Measurements from ENCODE around the gene IGSF3. TPM values are rescaled to one million over a fixed set of nuclear protein-coding genes. Genes with fewer than 3 reads are reported as not detected.
"Not testable (repeated sequence)": the region's sequence is repeated elsewhere in the genome, so short reads cannot be mapped to it uniquely, and the experiment has no call there.

IGSF3 gene
- total RNA-seq, 4 donors from 2014 or later = 1.2 to 3.9 (median 3.2) TPM

DNA sequence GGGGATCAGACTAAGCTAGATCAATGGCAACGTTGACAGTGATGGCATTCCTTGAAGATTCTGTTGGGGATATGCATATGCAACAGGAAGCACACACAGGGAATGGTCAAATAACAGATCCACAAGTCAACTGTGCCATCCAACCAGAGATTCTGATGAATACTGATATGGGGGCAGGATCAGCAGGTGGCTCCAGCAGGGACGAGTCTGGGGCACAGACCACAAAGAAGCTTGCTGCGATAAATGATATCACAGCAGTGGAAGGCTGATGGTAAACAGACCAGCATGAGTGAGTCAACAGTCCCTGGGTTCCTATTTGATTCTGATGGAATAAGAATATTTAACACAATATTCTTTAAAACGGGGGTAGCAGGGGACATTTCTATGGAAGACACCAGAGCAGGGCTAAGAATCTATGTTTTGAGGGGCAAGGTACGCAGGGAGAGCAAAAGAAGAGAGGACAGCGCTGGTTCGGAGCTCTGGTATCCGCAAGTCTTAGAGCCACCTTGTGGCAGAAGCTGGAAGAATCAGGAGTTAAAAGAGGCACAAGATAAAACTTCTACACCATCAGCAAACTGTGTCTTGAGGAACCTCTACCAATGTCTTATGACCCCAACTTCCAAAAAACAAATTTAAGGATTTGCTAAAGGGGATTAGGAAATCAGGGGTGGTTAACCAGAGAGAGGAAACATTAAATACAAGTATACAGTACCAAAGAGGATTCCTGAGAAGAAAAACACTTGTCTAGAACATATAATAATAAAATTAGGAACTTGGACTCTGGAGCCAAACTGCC lies 71.4 kb downstream of the IGSF3 start:
- TF ChIP-seq, protein P1, sequence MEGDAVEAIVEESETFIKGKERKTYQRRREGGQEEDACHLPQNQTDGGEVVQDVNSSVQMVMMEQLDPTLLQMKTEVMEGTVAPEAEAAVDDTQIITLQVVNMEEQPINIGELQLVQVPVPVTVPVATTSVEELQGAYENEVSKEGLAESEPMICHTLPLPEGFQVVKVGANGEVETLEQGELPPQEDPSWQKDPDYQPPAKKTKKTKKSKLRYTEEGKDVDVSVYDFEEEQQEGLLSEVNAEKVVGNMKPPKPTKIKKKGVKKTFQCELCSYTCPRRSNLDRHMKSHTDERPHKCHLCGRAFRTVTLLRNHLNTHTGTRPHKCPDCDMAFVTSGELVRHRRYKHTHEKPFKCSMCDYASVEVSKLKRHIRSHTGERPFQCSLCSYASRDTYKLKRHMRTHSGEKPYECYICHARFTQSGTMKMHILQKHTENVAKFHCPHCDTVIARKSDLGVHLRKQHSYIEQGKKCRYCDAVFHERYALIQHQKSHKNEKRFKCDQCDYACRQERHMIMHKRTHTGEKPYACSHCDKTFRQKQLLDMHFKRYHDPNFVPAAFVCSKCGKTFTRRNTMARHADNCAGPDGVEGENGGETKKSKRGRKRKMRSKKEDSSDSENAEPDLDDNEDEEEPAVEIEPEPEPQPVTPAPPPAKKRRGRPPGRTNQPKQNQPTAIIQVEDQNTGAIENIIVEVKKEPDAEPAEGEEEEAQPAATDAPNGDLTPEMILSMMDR (IDR thresholded peaks at IDR 0.05) = peak; percentile 38 to 60 (median 43)
- DNase-seq (ENCODE audit: low spot score in 2 of 2) = peak in 1 of 2 donors; percentile 89
- WGBS, 2 donors = 9 to 10% methylated on average over 8 of the region's 8 CpGs
- H3K27me3 ChIP-seq, H3K27ac ChIP-seq, H3K9me3 ChIP-seq, H3K36me3 ChIP-seq, H3K4me1 ChIP-seq: not testable (repeated sequence)
- peak overlapping the region in 1 of 4 donors; percentile 18 for H3K4me3 ChIP-seq

DNA sequence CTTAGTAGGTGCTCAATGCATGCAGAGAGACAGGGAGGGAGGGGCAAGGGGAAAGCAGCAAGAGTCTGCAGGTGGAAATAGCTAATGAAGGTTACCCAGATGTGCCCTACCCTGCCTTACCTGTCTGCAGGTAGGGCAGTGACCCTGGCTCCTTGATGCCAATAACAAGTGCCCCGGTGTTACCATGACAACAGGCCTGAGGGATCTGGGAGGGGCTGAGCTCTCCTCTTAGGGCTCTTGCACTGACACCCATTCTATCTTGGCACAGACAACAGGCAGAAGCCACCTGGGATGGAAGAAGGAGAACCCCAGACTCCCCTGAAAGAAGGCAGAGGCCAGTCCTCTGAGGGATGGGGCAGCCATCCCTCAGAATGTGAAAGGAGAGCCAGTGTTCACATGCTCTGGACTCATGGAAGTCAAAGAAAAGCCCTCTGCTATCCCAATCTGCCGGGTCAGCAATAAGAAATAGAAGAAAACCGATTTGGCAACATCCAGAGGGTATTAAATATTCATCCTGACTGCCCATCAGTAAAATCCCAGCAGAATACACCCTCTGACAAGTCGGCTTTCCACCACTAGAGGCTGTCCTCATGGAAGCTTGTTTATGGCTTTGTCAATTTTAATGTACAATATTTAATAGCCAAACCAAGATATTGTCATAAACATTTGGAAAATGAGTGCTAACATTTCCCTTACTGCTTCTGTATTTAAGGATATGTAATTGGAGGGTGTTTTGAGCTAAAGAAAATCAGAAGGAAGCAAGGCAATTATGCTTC lies 72.3 kb downstream of the IGSF3 start:
- not testable (repeated sequence) for H3K27me3 ChIP-seq; H3K27ac ChIP-seq; H3K36me3 ChIP-seq; H3K9me3 ChIP-seq; H3K4me1 ChIP-seq; H3K4me3 ChIP-seq; DNase-seq (ENCODE audit: low spot score in 2 of 2)
- 58 to 68% methylated on average over 3 to 4 of the region's 4 CpGs for WGBS, 2 donors
- TF ChIP-seq, protein P1 (IDR thresholded peaks at IDR 0.05) = peak in 4 of 5 experiments; percentile 11 to 32 (median 18)

GRCh38 chr1:116593977-116594376 lies 73.6 kb downstream of the IGSF3 start:
- H3K9me3 ChIP-seq; H3K4me3 ChIP-seq; H3K36me3 ChIP-seq; H3K27ac ChIP-seq; DNase-seq (ENCODE audit: low spot score in 2 of 2); H3K4me1 ChIP-seq; H3K27me3 ChIP-seq: not testable (repeated sequence)
- 88 to 94% methylated on average over 3 of the region's 3 CpGs for WGBS, 2 donors

DNA sequence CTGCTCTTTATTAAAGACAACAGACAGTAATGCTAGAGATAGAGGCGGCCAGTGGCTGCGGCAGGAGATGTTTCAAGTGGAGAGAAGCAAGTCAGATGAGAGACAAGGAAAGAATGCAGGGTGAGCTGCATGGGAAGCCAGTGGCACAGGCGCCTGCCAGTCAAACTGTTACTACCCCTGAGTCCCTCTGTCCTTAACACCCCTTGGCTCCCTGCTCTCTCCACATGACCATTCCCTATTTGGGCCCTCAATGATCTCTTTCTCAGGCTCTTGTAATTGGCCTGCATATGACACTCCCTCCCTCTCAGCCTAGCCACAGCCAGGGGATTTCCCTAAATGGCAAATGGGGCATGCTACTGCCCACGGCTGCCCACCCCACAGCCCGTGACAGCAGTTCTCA lies 74.1 kb downstream of the IGSF3 start:
- not testable (repeated sequence) for H3K9me3 ChIP-seq; H3K4me1 ChIP-seq; DNase-seq (ENCODE audit: low spot score in 2 of 2); H3K4me3 ChIP-seq; H3K27me3 ChIP-seq; H3K36me3 ChIP-seq; H3K27ac ChIP-seq
- 89 to 96% methylated on average over 3 of the region's 5 CpGs for WGBS, 2 donors

GRCh38 chr1:116591951-116592605 lies 75.5 kb downstream of the IGSF3 start:
- not testable (repeated sequence) for H3K9me3 ChIP-seq; H3K27me3 ChIP-seq; H3K4me1 ChIP-seq; H3K36me3 ChIP-seq; H3K27ac ChIP-seq; H3K4me3 ChIP-seq; DNase-seq (ENCODE audit: low spot score in 2 of 2)
- WGBS, 2 donors = 71 to 82% methylated on average over 7 of the region's 7 CpGs

DNA sequence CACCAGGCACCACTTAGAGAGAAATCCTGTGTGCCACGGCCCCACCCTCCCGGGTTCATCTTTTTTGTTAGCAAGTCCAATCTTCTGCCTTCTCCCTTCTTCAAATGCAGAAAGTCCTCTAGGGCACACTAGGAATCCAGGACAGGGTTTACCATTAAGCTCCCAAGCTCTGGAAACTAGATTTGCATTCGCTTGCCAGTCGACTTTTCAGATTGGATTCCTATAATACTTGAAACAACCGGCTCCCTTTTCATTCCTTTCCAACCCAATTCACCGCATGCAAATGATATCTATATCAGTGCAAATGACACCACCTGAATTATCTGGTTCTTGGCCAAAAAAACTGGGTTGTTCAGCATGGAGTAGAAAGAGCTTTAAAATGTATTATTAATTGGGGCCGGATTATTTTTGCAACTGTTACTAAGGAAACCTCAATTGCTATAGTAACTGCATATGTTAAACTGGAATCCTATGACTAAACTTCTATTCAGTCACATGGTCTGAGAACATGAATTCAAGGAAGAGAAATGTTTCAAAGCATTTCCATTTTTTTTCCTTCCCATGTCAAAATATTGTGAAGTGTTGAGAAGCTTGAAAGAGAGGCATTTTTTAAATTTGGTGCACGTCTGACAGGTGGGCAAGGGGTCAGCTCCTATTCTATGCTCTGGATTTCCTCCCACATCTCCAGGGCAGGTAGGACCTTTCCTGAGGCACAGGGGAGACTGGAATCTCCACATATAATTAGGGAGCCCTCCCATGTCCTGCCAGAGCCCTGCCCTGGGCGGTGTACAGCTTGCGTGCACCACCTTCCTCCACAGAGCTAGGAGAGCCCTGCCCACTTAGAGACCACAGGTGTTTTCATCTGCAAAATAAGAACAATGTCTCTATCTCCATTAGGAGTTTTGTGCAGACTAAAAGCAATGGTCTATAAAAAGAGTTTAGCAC lies 76.3 kb downstream of the IGSF3 start:
- H3K27ac ChIP-seq; H3K4me1 ChIP-seq; H3K36me3 ChIP-seq; H3K4me3 ChIP-seq; H3K9me3 ChIP-seq; DNase-seq (ENCODE audit: low spot score in 2 of 2); H3K27me3 ChIP-seq: not testable (repeated sequence)
- 63 to 78% methylated on average over 2 of the region's 10 CpGs for WGBS, 2 donors

GRCh38 chr1:116590359-116591005 lies 77.1 kb downstream of the IGSF3 start:
- not testable (repeated sequence) for H3K9me3 ChIP-seq; H3K27ac ChIP-seq; H3K27me3 ChIP-seq; H3K36me3 ChIP-seq; H3K4me3 ChIP-seq; DNase-seq (ENCODE audit: low spot score in 2 of 2); H3K4me1 ChIP-seq
- WGBS, 2 donors = 47 to 87% methylated on average over 2 to 6 of the region's 6 CpGs

- not testable (repeated sequence) for DNase-seq (ENCODE audit: low spot score in 2 of 2); H3K9me3 ChIP-seq; H3K4me1 ChIP-seq; H3K27me3 ChIP-seq; H3K36me3 ChIP-seq; H3K4me3 ChIP-seq; H3K27ac ChIP-seq
- WGBS, 2 donors = 54 to 70% methylated on average over 9 of the region's 9 CpGs
Measured at GRCh38 chr1:116589101-116589735, 78.3 kb downstream of the IGSF3 start.
